ENCODE measurements around the gene TTC31.

TTC31 gene

GRCh38 chr2:74505448-74506246 lies 22.8 kb downstream of the TTC31 start:
- TF ChIP-seq, protein P1, sequence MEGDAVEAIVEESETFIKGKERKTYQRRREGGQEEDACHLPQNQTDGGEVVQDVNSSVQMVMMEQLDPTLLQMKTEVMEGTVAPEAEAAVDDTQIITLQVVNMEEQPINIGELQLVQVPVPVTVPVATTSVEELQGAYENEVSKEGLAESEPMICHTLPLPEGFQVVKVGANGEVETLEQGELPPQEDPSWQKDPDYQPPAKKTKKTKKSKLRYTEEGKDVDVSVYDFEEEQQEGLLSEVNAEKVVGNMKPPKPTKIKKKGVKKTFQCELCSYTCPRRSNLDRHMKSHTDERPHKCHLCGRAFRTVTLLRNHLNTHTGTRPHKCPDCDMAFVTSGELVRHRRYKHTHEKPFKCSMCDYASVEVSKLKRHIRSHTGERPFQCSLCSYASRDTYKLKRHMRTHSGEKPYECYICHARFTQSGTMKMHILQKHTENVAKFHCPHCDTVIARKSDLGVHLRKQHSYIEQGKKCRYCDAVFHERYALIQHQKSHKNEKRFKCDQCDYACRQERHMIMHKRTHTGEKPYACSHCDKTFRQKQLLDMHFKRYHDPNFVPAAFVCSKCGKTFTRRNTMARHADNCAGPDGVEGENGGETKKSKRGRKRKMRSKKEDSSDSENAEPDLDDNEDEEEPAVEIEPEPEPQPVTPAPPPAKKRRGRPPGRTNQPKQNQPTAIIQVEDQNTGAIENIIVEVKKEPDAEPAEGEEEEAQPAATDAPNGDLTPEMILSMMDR (IDR thresholded peaks at IDR 0.05), result no peak
- H3K4me3 ChIP-seq (ENCODE audit: low read depth, low read length), result no peak overlapping the region
- no peak overlapping the region for H3K27ac ChIP-seq
- H3K27me3 ChIP-seq (ENCODE audit: control insufficient read depth, insufficient read depth, low read length), result no peaks in the 10 kb centered on the region
- H2AFZ ChIP-seq, result no peak overlapping the region
- H3K36me3 ChIP-seq (ENCODE audit: control insufficient read depth, insufficient read depth, low read length), result no peaks in the 10 kb centered on the region
- peaks cover 4% of the 10 kb centered on the region for H3K79me2 ChIP-seq
- H3K9ac ChIP-seq, result no peak overlapping the region
- H3K4me2 ChIP-seq (ENCODE audit: low read length), result peak overlapping the region; percentile 11
- peaks cover 17% of the 10 kb centered on the region for H3K4me1 ChIP-seq
- no peaks in the 10 kb centered on the region for H3K9me3 ChIP-seq (ENCODE audit: control insufficient read depth, low read length)

DNA sequence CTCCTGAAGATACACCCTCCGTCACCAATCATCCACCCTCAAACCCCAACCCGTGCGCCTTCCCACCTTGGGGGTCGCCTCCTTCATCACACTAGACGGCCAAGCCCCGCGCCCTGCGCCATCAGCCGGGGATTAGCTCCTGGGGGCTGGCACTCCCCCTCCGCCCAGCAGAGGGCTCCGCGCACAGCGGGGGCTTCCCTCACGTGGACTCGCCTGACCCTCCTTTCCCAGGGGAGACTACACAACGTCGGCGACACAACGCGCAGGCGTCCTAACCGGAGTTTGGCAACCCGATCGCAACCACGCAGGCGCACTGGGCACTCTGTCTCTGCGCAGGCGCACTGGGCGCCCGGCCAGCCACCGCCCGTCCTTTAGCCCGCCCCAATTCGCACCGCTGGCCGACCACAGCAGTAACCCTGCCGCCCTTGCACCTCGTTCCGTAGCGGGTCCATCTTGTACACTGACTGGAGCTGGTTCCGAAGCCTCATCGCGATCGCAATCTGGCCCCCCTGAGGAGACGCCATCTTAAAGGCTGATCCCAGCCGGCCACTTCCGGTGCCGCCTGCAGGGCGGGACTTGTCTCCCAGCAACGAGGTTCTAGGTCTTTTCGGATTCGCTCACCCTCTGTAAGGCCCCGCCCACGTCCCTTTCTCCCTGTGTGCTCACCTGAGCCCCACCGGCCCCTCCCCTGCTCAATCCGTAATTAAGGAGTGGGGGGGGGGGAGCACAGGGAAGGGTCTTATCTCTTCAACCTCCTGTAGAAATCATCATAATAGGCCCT lies 24.5 kb downstream of the TTC31 start, which contains the start of gene PCGF1:
Gene PCGF1 (minus strand): TSS at position 551 of the 781 bp plus-strand sequence. CDS start 27 bp downstream, at position 524.
- H2AFZ ChIP-seq, result peak within 1 kb of the TSS; percentile 99
- no peaks in the 10 kb centered on the region for H3K27me3 ChIP-seq (ENCODE audit: control insufficient read depth, insufficient read depth, low read length)
- peak within 1 kb of the TSS; percentile 98 for H3K27ac ChIP-seq
- H3K4me3 ChIP-seq (ENCODE audit: low read depth, low read length), result peak within 1 kb of the TSS; percentile 91
- H3K4me1 ChIP-seq, result peaks cover 17% of the 10 kb centered on the region
- H3K79me2 ChIP-seq, result peaks cover 4% of the 10 kb centered on the region
- peak within 1 kb of the TSS; percentile 89 for H3K4me2 ChIP-seq (ENCODE audit: low read length)
- H3K9ac ChIP-seq, result peak within 1 kb of the TSS; percentile 70
- H3K9me3 ChIP-seq (ENCODE audit: control insufficient read depth, low read length), result no peaks in the 10 kb centered on the region
- TF ChIP-seq, protein P1 (IDR thresholded peaks at IDR 0.05), result peak; percentile 24
- H3K36me3 ChIP-seq (ENCODE audit: control insufficient read depth, insufficient read depth, low read length), result no peaks in the 10 kb centered on the region

DNA sequence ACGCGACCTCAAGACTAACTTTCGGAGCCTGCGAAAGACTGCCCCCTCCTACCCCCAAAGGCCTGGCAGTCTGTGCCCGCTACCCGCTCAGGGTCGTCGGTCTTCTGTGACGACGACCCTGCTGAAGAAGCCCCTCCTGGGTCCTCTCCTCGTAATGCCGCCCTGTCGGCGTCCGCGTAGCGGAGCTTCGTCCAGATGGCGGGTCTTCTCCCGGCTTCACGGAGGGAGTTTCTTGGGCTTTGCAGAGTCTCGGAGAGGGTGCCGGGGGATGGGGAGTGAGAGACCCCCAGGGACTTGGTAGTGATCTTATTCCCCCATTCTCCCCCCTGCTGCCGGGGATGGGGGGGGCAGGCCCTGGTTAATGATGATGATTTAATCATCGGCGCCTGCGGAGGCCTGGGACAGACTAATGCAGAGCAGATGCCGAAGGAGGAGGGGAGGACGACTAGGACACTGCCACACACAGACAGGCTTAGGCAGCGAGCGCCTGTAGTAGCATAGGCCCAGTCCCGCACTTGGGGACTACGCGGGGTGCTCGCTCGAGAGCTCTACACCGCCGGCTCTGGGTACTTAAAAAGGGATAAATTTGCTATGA lies 25.1 kb downstream of the TTC31 start:
- H3K36me3 ChIP-seq (ENCODE audit: control insufficient read depth, insufficient read depth, low read length), result no peaks in the 10 kb centered on the region
- peak overlapping the region; percentile 91 for H3K4me3 ChIP-seq (ENCODE audit: low read depth, low read length)
- TF ChIP-seq, protein P1 (IDR thresholded peaks at IDR 0.05), result no peak
- H3K4me2 ChIP-seq (ENCODE audit: low read length), result peak overlapping the region; percentile 89
- H3K79me2 ChIP-seq, result peaks cover 4% of the 10 kb centered on the region
- peaks cover 17% of the 10 kb centered on the region for H3K4me1 ChIP-seq
- H3K27ac ChIP-seq, result peak overlapping the region; percentile 98
- no peak overlapping the region for H3K9ac ChIP-seq
- no peaks in the 10 kb centered on the region for H3K27me3 ChIP-seq (ENCODE audit: control insufficient read depth, insufficient read depth, low read length)
- no peaks in the 10 kb centered on the region for H3K9me3 ChIP-seq (ENCODE audit: control insufficient read depth, low read length)
- peak overlapping the region; percentile 99 for H2AFZ ChIP-seq

- Histone ChIP-seq H2AFZ (peak overlapping the region; percentile 8), H3K27me3 (ENCODE audit: control insufficient read depth, insufficient read depth, low read length) (no peaks in the 10 kb centered on the region), H3K27ac (no peak overlapping the region), H3K79me2 (peaks cover 4% of the 10 kb centered on the region), H3K4me3 (ENCODE audit: low read depth, low read length) (no peak overlapping the region), H3K4me2 (ENCODE audit: low read length) (no peak overlapping the region), H3K9me3 (ENCODE audit: control insufficient read depth, low read length) (no peaks in the 10 kb centered on the region), H3K36me3 (ENCODE audit: control insufficient read depth, insufficient read depth, low read length) (no peaks in the 10 kb centered on the region), H3K4me1 (peaks cover 17% of the 10 kb centered on the region), H3K9ac (no peak overlapping the region)
- TF ChIP-seq, protein P1 (IDR thresholded peaks at IDR 0.05), result no peak
Observed at GRCh38 chr2:74510272-74510671, 27.4 kb downstream of the TTC31 start.
